ENCODE results near the gene CRYGC. TPM values are rescaled to one million over a fixed set of nuclear protein-coding genes. Genes with fewer than 3 reads are reported as not detected.
A peak's percentile ranks its signal among the peaks of the same experiment; 100 is the strongest.

The CRYGC gene
- total and polyA plus RNA-seq, 2 of the 13 experiments (the other 11 are each of a cell fraction or from before 2014, with no cell fraction given), result 0.20 to 0.27 TPM

DNA sequence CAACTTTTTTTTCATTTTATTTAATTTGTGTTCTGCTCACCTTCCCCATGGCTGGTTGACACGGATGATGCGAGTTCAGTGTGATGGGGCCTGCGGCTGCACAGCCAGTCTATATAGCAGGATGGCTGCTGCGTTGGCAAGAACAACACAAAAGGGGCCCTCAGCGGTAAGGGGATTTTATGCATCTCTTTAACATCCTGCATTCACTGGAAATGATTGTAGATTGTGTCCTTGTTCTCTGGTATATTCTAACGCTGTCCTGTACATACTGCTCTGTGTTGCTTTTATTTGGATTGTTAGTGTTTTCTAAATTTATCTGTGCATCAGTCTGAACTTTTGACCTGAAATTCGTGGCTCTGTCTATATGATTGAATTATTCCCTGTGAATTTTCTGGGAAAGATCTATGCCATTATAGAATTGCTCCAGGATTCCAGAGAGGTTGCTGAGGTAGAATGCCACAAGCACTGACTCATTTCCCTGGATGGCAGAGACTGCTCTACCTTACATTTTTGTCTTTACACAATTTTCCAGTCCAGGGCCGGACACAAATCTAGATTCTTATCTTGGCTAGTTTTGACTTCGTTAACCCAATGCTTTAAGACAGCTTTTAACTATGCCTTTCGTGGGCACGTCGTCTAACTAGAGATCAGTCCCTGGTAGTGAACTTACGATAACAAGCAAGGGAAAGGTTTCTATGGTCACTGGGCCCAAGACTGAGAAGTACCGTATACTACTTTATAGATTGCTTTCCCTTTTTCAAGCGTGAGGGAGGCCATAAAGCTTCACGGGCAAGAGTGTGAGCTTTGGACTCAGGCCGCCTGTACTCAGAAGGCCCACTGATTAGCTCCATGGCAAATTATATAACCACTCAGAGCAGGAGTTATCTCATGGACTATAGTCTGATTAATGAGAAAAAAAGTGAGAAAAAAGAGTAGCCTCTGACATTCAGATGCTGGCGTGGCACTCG, at the start of gene CRYGC (continued):
- TF ChIP-seq, protein P1, sequence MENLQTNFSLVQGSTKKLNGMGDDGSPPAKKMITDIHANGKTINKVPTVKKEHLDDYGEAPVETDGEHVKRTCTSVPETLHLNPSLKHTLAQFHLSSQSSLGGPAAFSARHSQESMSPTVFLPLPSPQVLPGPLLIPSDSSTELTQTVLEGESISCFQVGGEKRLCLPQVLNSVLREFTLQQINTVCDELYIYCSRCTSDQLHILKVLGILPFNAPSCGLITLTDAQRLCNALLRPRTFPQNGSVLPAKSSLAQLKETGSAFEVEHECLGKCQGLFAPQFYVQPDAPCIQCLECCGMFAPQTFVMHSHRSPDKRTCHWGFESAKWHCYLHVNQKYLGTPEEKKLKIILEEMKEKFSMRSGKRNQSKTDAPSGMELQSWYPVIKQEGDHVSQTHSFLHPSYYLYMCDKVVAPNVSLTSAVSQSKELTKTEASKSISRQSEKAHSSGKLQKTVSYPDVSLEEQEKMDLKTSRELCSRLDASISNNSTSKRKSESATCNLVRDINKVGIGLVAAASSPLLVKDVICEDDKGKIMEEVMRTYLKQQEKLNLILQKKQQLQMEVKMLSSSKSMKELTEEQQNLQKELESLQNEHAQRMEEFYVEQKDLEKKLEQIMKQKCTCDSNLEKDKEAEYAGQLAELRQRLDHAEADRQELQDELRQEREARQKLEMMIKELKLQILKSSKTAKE (CRISPR knock-in tag; IDR thresholded peaks at IDR 0.05; ENCODE audit: borderline replicate concordance), result no peak
- TF ChIP-seq GATAD2A (CRISPR knock-in tag; IDR thresholded peaks at IDR 0.05) (peak; percentile 74), HHEX (CRISPR knock-in tag; IDR thresholded peaks at IDR 0.05) (no peak), ZNF652 (CRISPR knock-in tag; IDR thresholded peaks at IDR 0.05; ENCODE audit: borderline replicate concordance, low read depth) (peak; percentile 54; the same call in 1 of the 2 replicates), HIVEP1 (CRISPR knock-in tag; IDR thresholded peaks at IDR 0.05) (no peak), ZNF768 (CRISPR knock-in tag; IDR thresholded peaks at IDR 0.05) (no peak), ATAD3A (CRISPR knock-in tag; IDR thresholded peaks at IDR 0.05) (no peak), XBP1 (CRISPR knock-in tag; IDR thresholded peaks at IDR 0.05) (no peak), HES4 (CRISPR knock-in tag; IDR thresholded peaks at IDR 0.05; ENCODE audit: borderline replicate concordance) (no peak), GTF3A (CRISPR knock-in tag; conservative IDR thresholded peaks at IDR 0.05) (no peak), RAD21 (CRISPR knock-in tag; IDR thresholded peaks at IDR 0.05) (no peak), ZNF232 (CRISPR knock-in tag; IDR thresholded peaks at IDR 0.05; ENCODE audit: borderline replicate concordance) (no peak), ZNF790 (CRISPR knock-in tag; IDR thresholded peaks at IDR 0.05; ENCODE audit: borderline replicate concordance) (no peak), GFI1 (CRISPR knock-in tag; IDR thresholded peaks at IDR 0.05; ENCODE audit: borderline replicate concordance) (peak; percentile 61; the same call in 1 of the 2 replicates), RBAK (CRISPR knock-in tag; IDR thresholded peaks at IDR 0.05) (no peak), CENPX (CRISPR knock-in tag; IDR thresholded peaks at IDR 0.05) (no peak), ZSCAN21 (CRISPR knock-in tag; IDR thresholded peaks at IDR 0.05; ENCODE audit: borderline replicate concordance) (no peak), HDAC1 (CRISPR knock-in tag; IDR thresholded peaks at IDR 0.05) (no peak; the same call in none of the 2 replicates), RFXANK (CRISPR knock-in tag; IDR thresholded peaks at IDR 0.05) (no peak), NCOA2 (CRISPR knock-in tag; IDR thresholded peaks at IDR 0.05) (peak; percentile 29; the same call in 1 of the 2 replicates), NFE2L2 (IDR thresholded peaks at IDR 0.05; ENCODE audit: low read length) (no peak)
- TF ChIP-seq, protein P2, sequence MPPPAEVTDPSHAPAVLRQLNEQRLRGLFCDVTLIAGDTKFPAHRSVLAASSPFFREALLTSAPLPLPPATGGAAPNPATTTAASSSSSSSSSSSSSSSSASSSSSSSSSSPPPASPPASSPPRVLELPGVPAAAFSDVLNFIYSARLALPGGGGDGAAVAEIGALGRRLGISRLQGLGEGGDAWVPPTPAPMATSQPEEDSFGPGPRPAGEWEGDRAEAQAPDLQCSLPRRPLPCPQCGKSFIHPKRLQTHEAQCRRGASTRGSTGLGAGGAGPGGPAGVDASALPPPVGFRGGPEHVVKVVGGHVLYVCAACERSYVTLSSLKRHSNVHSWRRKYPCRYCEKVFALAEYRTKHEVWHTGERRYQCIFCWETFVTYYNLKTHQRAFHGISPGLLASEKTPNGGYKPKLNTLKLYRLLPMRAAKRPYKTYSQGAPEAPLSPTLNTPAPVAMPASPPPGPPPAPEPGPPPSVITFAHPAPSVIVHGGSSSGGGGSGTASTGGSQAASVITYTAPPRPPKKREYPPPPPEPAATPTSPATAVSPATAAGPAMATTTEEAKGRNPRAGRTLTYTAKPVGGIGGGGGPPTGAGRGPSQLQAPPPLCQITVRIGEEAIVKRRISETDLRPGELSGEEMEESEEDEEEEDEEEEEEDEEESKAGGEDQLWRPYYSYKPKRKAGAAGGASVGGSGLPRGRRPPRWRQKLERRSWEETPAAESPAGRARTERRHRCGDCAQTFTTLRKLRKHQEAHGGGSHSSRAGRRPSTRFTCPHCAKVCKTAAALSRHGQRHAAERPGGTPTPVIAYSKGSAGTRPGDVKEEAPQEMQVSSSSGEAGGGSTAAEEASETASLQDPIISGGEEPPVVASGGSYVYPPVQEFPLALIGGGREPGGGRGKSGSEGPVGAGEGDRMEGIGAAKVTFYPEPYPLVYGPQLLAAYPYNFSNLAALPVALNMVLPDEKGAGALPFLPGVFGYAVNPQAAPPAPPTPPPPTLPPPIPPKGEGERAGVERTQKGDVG (CRISPR knock-in tag; IDR thresholded peaks at IDR 0.05; ENCODE audit: borderline replicate concordance), result no peak
- TF ChIP-seq, protein P3, sequence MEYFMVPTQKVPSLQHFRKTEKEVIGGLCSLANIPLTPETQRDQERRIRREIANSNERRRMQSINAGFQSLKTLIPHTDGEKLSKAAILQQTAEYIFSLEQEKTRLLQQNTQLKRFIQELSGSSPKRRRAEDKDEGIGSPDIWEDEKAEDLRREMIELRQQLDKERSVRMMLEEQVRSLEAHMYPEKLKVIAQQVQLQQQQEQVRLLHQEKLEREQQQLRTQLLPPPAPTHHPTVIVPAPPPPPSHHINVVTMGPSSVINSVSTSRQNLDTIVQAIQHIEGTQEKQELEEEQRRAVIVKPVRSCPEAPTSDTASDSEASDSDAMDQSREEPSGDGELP (IDR thresholded peaks at IDR 0.05; ENCODE audit: borderline replicate concordance, low read depth), result no peak

Measured in HepG2 (cell line).